ENCODE results near the gene TTC12. TPM values are rescaled to one million over a fixed set of nuclear protein-coding genes. Genes with fewer than 3 reads are reported as not detected.

The TTC12 gene
- polyA plus RNA-seq, 6 donors from 2014 or later: 7.4 to 13.3 (median 10.5) TPM

GRCh38 chr11:113410414-113411135 is 96.2 kb downstream of the TTC12 start:
- no peaks in the 10 kb centered on the region for H3K4me1 Mint-ChIP-seq
- H3K9me3 Mint-ChIP-seq: peaks cover 0 to 1% (median 0%) of the 10 kb centered on the region in 7 donors
- H3K4me3 Mint-ChIP-seq: no peak overlapping the region
- H3K27ac Mint-ChIP-seq: peak overlapping the region in 1 of 6 donors; percentile 37
- H3K27me3 Mint-ChIP-seq: peaks cover 0 to 6% (median 0%) of the 10 kb centered on the region in 3 donors
- ATAC-seq (ENCODE audit: low read depth in 2 of 2) (no peak), DNase-seq (no peak)
- no peaks in the 10 kb centered on the region for H3K36me3 Mint-ChIP-seq

GRCh38 chr11:113411536-113411935 is 97.2 kb downstream of the TTC12 start:
- H3K36me3 Mint-ChIP-seq: no peaks in the 10 kb centered on the region
- DNase-seq: no peak
- peaks cover 0 to 6% (median 0%) of the 10 kb centered on the region in 3 donors for H3K27me3 Mint-ChIP-seq
- no peak overlapping the region for H3K27ac Mint-ChIP-seq
- H3K9me3 Mint-ChIP-seq: peaks cover 0 to 1% (median 0%) of the 10 kb centered on the region in 7 donors
- no peak for ATAC-seq (ENCODE audit: low read depth in 2 of 2)
- no peaks in the 10 kb centered on the region for H3K4me1 Mint-ChIP-seq
- H3K4me3 Mint-ChIP-seq: no peak overlapping the region

- DNase-seq (no peak), ATAC-seq (ENCODE audit: low read depth in 2 of 2) (no peak)
- Mint-ChIP-seq H3K4me3 (peak overlapping the region in 1 of 8 donors; percentile 47), H3K36me3 (no peaks in the 10 kb centered on the region), H3K9me3 (peaks cover 0 to 1% (median 0%) of the 10 kb centered on the region in 7 donors), H3K4me1 (no peaks in the 10 kb centered on the region), H3K27ac (no peak overlapping the region), H3K27me3 (peaks cover 0 to 6% (median 0%) of the 10 kb centered on the region in 3 donors)
These were observed 98.3 kb downstream of the TTC12 start for GRCh38 chr11:113412675-113413074.

- H3K9me3 Mint-ChIP-seq: peaks cover 0 to 1% (median 0%) of the 10 kb centered on the region in 7 donors
- H3K27ac Mint-ChIP-seq: peak overlapping the region in 1 of 6 donors; percentile 60
- H3K4me3 Mint-ChIP-seq: peak overlapping the region in 1 of 8 donors; percentile 57
- peaks cover 0 to 10% (median 8%) of the 10 kb centered on the region in 3 donors for H3K27me3 Mint-ChIP-seq
- H3K36me3 Mint-ChIP-seq: no peaks in the 10 kb centered on the region
- ATAC-seq (ENCODE audit: low read depth in 2 of 2): no peak
- no peak for DNase-seq
- H3K4me1 Mint-ChIP-seq: no peaks in the 10 kb centered on the region
These were observed 101.0 kb downstream of the TTC12 start for GRCh38 chr11:113415343-113415742.

Other genes starting within 250 kb of the TTC12 start
- gene ANKK1, start 73.2 kb downstream of the TTC12 start, polyA plus RNA-seq (ENCODE audit: low read depth in 6 of 6): under 1 TPM in 2 of 6 donors, not detected in 4; 0.11 to 0.26 TPM
- not detected for gene DRD2, start 160.8 kb downstream of the TTC12 start, polyA plus RNA-seq (ENCODE audit: low read depth in 6 of 6)

All from naive B cell (primary cell).